Measurements from ENCODE around the gene GMEB2. TPM values are rescaled to one million over a fixed set of nuclear protein-coding genes. Genes with fewer than 3 reads are reported as not detected.

Gene GMEB2
- total RNA-seq, 3 donors from 2014 or later (not counting 1 experiment from before 2014, with no cell fraction given): 11.7 to 15.1 (median 14.6) TPM

- no peaks in the 10 kb centered on the region for H3K36me3 Mint-ChIP-seq
- Histone ChIP-seq H3K4me3 (ENCODE audit: low read length) (no peak overlapping the region), H3K27ac (ENCODE audit: low read length) (no peak overlapping the region), H3K27me3 (ENCODE audit: control insufficient read depth, insufficient read depth, low read length) (no peaks in the 10 kb centered on the region), H3K4me1 (ENCODE audit: control insufficient read depth, insufficient read depth, low read length) (peaks cover 34% of the 10 kb centered on the region), H3K9me3 (ENCODE audit: control insufficient read depth, insufficient read depth, low read length) (no peaks in the 10 kb centered on the region), H3K36me3 (ENCODE audit: control insufficient read depth, insufficient read depth, low read length) (no peaks in the 10 kb centered on the region)
- 94% methylated on average over 10 of the region's 10 CpGs for WGBS (ENCODE audit: insufficient coverage)
- H3K27ac Mint-ChIP-seq: peak overlapping the region; percentile 18 to 52
- DNase-seq (no peak), ATAC-seq (no peak)
- peaks cover 12 to 26% of the 10 kb centered on the region in 2 donors for H3K4me1 Mint-ChIP-seq
- intact Hi-C loops (cut with micrococcal nuclease): no loop called here
- H3K4me3 Mint-ChIP-seq: peak overlapping the region; percentile 69
- TF ChIP-seq, protein P1, sequence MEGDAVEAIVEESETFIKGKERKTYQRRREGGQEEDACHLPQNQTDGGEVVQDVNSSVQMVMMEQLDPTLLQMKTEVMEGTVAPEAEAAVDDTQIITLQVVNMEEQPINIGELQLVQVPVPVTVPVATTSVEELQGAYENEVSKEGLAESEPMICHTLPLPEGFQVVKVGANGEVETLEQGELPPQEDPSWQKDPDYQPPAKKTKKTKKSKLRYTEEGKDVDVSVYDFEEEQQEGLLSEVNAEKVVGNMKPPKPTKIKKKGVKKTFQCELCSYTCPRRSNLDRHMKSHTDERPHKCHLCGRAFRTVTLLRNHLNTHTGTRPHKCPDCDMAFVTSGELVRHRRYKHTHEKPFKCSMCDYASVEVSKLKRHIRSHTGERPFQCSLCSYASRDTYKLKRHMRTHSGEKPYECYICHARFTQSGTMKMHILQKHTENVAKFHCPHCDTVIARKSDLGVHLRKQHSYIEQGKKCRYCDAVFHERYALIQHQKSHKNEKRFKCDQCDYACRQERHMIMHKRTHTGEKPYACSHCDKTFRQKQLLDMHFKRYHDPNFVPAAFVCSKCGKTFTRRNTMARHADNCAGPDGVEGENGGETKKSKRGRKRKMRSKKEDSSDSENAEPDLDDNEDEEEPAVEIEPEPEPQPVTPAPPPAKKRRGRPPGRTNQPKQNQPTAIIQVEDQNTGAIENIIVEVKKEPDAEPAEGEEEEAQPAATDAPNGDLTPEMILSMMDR (IDR thresholded peaks at IDR 0.05): no peak
- no peaks in the 10 kb centered on the region for H3K27me3 Mint-ChIP-seq (ENCODE audit: low read depth in 2 of 2)
- H3K9me3 Mint-ChIP-seq: no peaks in the 10 kb centered on the region
Measured at GRCh38 chr20:63643499-63643898, 16.6 kb upstream of the GMEB2 start.

GRCh38 chr20:63642527-63643247 lies 15.8 kb upstream of the GMEB2 start:
- no peaks in the 10 kb centered on the region for H3K27me3 ChIP-seq (ENCODE audit: control insufficient read depth, insufficient read depth, low read length)
- Mint-ChIP-seq H3K27ac (peak overlapping the region; percentile 18 to 82), H3K4me3 (peak overlapping the region; percentile 69), H3K36me3 (no peaks in the 10 kb centered on the region), H3K9me3 (no peaks in the 10 kb centered on the region), H3K27me3 (ENCODE audit: low read depth in 2 of 2) (no peaks in the 10 kb centered on the region), H3K4me1 (peaks cover 17 to 33% of the 10 kb centered on the region in 2 donors)
- DNase-seq: peak in 1 of 2 donors; percentile 40
- TF ChIP-seq, protein P1 (IDR thresholded peaks at IDR 0.05): no peak
- H3K9me3 ChIP-seq (ENCODE audit: control insufficient read depth, insufficient read depth, low read length): no peaks in the 10 kb centered on the region
- H3K27ac ChIP-seq (ENCODE audit: low read length): peak overlapping the region; percentile 45
- H3K4me3 ChIP-seq (ENCODE audit: low read length): no peak overlapping the region
- ATAC-seq: no peak
- no peaks in the 10 kb centered on the region for H3K36me3 ChIP-seq (ENCODE audit: control insufficient read depth, insufficient read depth, low read length)
- H3K4me1 ChIP-seq (ENCODE audit: control insufficient read depth, insufficient read depth, low read length): peaks cover 41% of the 10 kb centered on the region
- intact Hi-C loops (cut with micrococcal nuclease): no loop called here
- 51% methylated on average over 28 of the region's 29 CpGs for WGBS (ENCODE audit: insufficient coverage)

DNA sequence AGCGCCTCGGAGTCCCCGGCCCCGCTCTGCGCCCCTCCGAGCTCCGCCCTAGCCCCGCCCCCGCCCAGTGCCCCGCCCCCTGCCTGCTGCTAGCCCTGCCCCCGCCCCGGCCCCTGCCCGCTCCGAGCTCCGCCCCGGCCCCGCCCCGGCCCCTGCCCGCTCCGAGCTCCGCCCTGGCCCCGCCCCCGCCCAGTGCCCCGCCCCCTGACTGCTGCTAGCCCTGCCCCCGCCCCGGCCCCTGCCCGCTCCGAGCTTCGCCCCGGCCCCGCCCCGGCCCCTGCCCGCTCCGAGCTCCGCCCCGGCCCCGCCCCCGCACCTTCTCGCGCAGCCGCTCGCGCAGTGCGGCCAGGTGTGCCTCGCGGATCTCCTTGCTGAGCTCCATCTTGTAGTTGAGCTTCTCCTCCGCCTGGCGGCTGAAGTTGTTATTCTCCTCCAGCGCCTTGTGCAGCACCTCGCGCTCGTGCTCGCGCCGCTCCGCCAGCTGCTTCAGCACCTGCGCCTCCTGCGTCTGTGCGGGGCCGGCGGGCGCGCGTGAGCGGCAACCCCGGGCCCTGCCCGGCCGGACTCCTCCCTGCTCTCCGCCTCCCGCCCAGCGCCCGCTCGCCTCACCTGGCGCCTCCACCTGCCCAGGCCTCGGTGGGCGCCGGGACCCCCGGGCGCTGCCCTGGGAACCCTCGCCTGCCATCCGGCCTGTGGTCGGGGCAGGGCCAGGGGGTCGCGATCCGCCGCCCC lies 15.1 kb upstream of the GMEB2 start:
- Mint-ChIP-seq H3K4me1 (peaks cover 22 to 37% of the 10 kb centered on the region in 2 donors), H3K4me3 (peak overlapping the region; percentile 78), H3K27me3 (ENCODE audit: low read depth in 2 of 2) (no peaks in the 10 kb centered on the region), H3K27ac (peak overlapping the region; percentile 68 to 82), H3K9me3 (no peaks in the 10 kb centered on the region), H3K36me3 (no peaks in the 10 kb centered on the region)
- intact Hi-C loops (cut with micrococcal nuclease): loop anchor here (2.0 kb wide), 1 partner anchor 15 kb away; the partner anchor contains the start of gene GMEB2
- peak overlapping the region; percentile 90 for H3K27ac ChIP-seq (ENCODE audit: low read length)
- peak overlapping the region; percentile 75 for H3K4me3 ChIP-seq (ENCODE audit: low read length)
- WGBS (ENCODE audit: insufficient coverage): under 1% methylated on average over 85 of the region's 86 CpGs
- ATAC-seq: peak; percentile 67 to 91 (median 68)
- no peaks in the 10 kb centered on the region for H3K27me3 ChIP-seq (ENCODE audit: control insufficient read depth, insufficient read depth, low read length)
- peaks cover 48% of the 10 kb centered on the region for H3K4me1 ChIP-seq (ENCODE audit: control insufficient read depth, insufficient read depth, low read length)
- no peaks in the 10 kb centered on the region for H3K36me3 ChIP-seq (ENCODE audit: control insufficient read depth, insufficient read depth, low read length)
- H3K9me3 ChIP-seq (ENCODE audit: control insufficient read depth, insufficient read depth, low read length): no peaks in the 10 kb centered on the region
- peak; percentile 86 to 96 for DNase-seq
- TF ChIP-seq, protein P1 (IDR thresholded peaks at IDR 0.05): peak; percentile 42

Measured in natural killer cell (primary cell).